GM21717 (cell line): ENCODE measurements around the gene RXFP2.

Experiments used
- ATAC-seq: cut with Tn5 transposase; IDR thresholded peaks from one replicate; pipeline ENCODE4 v1.9.1; 2021; ENCODE audit warnings: mild to moderate bottlenecking, moderate library complexity; ENCODE audit not compliant: unreplicated experiment

RXFP2 gene

GRCh38 chr13:31739226-31739625 is at the start of gene RXFP2:
Gene RXFP2 (plus strand): TSS chr13:31739526. CDS start chr13:31739613, 87 bp downstream.
- no peak for ATAC-seq

- no peak for ATAC-seq
Measured at GRCh38 chr13:31697290-31697689, 42.0 kb upstream of the RXFP2 start.

GRCh38 chr13:31699650-31700049 is 39.7 kb upstream of the RXFP2 start:
- no peak for ATAC-seq

GRCh38 chr13:31703780-31704179 is 35.5 kb upstream of the RXFP2 start:
- no peak for ATAC-seq

GRCh38 chr13:31706105-31706504 is 33.2 kb upstream of the RXFP2 start:
- ATAC-seq = no peak

GRCh38 chr13:31717583-31717982 is 21.7 kb upstream of the RXFP2 start:
- no peak for ATAC-seq

- ATAC-seq = no peak
Measured at GRCh38 chr13:31719214-31719613, 20.1 kb upstream of the RXFP2 start.

GRCh38 chr13:31722673-31723072 is 16.7 kb upstream of the RXFP2 start:
- ATAC-seq = no peak

GRCh38 chr13:31725841-31726240 is 13.5 kb upstream of the RXFP2 start:
- no peak for ATAC-seq

GRCh38 chr13:31731921-31732320 is 7.4 kb upstream of the RXFP2 start:
- ATAC-seq = no peak

- ATAC-seq = no peak
Measured at GRCh38 chr13:31733066-31733465, 6.3 kb upstream of the RXFP2 start.

- no peak for ATAC-seq
Measured at GRCh38 chr13:31733647-31734046, 5.7 kb upstream of the RXFP2 start.

- ATAC-seq = peak; percentile 84
Measured at GRCh38 chr13:31742097-31742734, 2.9 kb downstream of the RXFP2 start.

- no peak for ATAC-seq
Measured at GRCh38 chr13:31747291-31747690, 8.0 kb downstream of the RXFP2 start.

GRCh38 chr13:31747966-31748365 is 8.6 kb downstream of the RXFP2 start:
- no peak for ATAC-seq

- no peak for ATAC-seq
Measured at GRCh38 chr13:31749929-31750328, 10.6 kb downstream of the RXFP2 start.

- ATAC-seq = no peak
Measured at GRCh38 chr13:31755211-31755610, 15.9 kb downstream of the RXFP2 start.

- ATAC-seq = no peak
Measured at GRCh38 chr13:31755803-31756212, 16.5 kb downstream of the RXFP2 start.

- no peak for ATAC-seq
Measured at GRCh38 chr13:31756346-31756745, 17.0 kb downstream of the RXFP2 start.

- no peak for ATAC-seq
Measured at GRCh38 chr13:31761951-31762350, 22.6 kb downstream of the RXFP2 start.

GRCh38 chr13:31764556-31764955 is 25.2 kb downstream of the RXFP2 start:
- no peak for ATAC-seq

GRCh38 chr13:31765138-31765785 is 25.9 kb downstream of the RXFP2 start:
- ATAC-seq = no peak
